ENCODE measurements around the gene ANKRD63.

The ANKRD63 gene

DNA sequence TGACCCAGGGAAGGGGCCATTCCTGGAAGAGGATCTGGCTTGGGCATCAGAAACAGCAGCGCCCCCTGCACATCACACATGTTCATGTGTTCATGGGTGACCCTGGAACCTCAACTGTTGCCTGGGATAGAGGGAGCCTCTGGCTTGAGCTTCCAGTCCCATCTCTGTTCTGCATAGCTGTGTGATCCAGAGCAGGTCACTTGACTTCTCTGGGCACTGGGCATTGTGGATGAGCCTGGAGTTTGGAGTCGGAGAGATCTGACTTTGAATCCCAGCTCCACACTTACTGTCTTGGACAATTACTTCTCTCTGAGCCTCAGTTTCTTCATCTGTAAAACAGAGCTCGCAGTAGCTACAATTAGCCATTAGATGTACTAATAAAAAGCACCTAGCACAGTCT, 28.4 kb downstream of the ANKRD63 start:
- no peak for DNase-seq

DNA sequence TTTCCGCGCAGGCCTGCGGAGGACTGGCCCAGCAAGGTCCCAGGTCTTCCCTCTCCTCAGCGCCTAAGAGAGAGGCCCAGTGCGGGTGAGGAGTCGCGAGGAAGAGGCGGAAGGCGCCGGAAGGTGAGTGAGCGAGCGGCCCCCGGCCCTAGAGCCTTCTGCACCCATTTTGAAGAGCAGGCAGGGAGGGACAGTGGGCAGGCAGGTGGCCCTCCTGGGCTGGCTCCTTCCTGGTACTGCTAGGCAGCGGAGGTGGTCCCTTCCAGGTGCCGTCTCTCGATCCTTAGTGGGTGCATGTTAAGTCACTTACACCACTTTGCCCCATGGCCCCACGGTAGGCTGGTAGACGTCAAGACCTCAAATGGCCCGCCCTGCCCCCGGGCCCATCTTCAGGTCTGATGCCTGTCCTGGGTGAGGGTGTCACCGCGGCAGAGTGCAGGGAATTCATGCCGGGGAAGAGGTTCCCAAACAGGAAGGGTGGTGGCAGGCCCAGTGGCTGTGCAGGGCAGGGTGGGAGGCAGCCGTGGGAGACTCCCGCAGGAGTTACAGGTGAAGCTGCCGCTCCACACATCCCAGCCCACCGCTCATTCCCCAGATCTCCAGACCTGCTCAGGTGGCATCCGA, 29.6 kb downstream of the ANKRD63 start:
- no peak for DNase-seq

DNA sequence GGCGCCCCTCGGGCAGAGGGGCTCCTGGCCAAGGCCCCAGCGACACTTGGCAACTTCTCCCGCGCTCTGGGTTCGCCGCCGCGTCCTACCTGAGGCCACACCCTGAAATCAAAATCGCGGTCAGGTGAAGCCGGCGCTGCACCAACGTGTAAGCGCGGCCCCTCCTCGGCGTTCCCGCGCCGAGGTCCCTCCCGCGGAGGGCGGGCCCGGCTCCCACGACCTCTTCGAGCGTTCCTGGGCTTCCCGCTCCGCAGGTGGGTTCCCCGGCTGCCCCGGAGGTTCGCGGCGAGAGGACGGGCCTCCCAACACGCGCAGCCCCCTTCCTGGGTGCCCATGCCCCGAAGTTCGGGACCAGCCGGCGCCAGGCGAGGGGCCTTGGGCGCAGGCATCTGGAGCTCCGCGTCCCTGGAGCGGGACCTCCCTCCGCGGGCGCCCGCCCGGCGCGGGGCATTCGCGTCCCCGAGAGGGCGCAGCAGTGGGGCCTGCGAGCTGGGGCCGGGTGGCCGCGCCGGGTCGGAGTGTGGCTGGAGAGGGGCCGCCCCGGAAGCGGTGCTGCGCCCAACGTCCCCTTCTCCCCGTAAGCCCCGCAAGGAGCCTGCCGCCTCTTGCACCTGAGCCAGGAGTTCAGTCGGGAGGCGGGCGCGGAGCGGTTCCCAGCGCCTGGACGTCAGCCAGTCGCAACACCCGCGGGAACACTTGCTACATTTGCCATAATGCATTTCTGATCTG, 30.3 kb downstream of the ANKRD63 start:
- no peak for DNase-seq

DNA sequence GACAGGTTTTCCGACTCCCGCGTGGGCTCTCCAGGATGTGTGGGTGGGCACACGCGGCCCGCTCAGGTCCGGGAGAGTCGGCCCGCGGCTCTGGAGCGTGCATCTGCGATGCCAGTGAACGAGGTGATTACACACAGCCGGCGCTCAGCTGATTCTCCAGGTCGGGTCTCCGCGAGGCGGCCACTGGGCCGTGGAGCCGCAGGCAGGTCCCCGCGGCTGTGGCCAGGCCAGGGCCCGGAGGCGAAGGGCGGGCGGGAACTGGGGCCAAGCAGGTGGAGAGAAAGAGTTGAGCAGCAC, 30.8 kb downstream of the ANKRD63 start:
- no peak for DNase-seq

DNA sequence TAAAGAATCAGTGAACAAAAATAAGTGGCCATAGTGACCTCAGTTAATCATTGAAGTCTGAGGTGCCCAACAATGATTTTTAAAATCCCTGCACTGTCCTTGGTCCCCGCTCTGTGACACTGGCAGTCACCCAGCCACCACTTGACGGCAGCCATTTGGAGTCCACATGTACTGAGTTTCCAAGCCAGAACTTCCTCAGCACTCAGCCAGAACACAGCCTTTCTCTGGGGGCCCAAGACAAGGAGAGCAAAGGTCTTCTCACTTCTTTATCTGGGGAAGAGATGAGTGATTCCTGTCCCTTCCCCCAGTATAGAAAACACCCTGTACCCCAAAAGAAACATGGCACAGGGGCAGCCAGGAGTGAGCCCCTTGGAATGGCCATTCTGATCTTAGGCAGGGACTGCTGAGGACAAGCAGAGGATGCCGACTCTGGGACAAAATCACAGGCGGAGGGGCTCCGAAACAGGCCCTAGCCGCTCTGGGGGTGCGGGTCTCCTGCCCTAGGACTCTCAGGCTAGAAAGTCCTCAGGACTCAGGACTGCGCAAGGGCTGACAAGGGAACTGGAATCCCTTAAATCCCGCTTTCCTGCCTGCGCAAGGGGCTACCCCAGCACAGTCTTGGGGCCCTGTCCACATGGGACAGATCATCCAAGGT, 31.3 kb downstream of the ANKRD63 start:
- DNase-seq, result no peak

DNA sequence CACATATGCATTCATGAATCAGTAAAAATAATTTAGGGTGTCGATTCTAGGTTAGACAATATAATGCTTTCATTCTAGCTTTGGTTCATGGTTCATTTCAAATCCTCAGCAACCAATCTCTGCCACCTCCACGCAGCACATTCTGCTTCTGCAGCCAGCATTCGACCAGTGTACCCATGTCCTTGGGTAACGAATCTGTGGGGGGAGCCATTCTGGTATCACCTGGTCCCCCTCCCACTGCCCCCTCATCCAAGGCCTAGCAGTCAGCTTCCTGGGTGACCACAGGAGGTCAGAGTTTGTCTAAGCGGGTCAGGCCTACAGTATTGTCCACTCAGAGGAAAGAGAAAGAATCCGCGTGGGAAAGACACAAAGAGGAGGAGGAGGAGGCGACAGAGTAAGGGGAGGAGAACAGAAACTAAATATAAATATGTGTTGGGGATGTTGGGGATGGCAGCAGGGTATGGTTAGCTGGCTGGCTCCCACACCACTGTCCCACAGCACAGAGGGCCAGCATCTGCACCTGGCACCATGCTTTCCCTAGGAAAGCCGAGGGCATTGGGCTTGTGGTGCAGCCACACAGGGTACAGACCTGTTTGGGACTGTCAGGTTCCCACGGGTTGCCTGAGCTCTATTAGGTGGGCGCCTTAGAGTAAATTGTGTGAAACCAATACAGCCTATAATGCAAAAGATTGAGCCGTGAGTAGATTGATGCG, 31.9 kb downstream of the ANKRD63 start:
- no peak for DNase-seq

DNA sequence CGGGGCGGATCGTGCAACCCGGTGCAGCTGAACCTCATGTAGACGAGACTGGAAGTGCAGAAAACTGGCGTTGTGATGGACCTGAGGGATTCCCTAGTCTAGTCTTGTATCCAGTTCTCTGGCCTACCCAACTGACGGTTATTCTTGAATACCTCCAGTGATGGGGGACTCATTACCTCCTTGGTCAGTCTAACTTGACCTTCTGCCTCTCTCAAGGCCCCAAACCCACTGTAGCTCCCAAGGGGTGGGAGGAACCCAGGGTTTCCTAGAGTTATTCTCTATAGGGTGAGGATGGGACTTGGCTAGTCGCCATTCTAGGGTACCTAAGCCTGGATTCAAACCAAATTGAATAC, 32.6 kb downstream of the ANKRD63 start:
- no peak for DNase-seq

DNA sequence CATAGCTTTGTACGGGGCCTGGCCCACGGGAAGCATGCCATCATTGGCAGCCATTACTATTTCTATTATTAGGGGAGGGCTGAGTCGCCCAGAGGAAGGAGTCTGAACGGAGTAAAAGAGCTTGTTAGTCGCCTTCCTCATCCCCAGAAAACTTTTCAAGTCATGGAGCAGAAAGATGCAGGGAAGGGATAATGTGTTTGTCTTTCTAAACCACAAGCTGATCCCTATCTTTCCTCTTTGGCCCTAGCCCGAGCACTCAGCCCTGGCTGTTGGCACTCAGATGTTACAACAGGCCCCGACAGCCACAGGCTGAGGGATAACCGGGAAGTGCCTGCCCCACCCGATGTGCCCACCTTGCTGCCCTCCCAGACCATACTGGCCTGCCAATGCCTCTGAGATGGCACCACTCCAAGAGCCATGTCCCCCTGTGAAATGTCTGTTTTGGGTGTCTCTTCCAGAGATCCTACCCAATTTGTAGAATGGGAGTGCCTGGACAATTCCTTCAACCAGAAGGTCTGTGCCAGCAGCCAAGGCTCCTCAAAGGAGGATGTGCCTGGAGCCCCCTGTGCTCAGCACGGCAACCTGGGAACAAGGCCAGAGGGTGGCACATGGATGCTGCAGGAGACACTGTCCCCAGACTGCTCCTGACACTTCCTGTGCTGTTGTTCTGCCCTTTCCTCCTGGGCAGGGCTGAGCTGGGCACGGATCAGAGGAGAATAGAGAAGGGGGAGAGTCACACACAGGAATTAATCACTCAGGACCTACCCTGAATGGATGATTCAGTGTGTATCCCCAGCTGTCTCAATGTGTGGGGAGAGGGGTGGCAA, 33.2 kb downstream of the ANKRD63 start:
- DNase-seq, result no peak

DNA sequence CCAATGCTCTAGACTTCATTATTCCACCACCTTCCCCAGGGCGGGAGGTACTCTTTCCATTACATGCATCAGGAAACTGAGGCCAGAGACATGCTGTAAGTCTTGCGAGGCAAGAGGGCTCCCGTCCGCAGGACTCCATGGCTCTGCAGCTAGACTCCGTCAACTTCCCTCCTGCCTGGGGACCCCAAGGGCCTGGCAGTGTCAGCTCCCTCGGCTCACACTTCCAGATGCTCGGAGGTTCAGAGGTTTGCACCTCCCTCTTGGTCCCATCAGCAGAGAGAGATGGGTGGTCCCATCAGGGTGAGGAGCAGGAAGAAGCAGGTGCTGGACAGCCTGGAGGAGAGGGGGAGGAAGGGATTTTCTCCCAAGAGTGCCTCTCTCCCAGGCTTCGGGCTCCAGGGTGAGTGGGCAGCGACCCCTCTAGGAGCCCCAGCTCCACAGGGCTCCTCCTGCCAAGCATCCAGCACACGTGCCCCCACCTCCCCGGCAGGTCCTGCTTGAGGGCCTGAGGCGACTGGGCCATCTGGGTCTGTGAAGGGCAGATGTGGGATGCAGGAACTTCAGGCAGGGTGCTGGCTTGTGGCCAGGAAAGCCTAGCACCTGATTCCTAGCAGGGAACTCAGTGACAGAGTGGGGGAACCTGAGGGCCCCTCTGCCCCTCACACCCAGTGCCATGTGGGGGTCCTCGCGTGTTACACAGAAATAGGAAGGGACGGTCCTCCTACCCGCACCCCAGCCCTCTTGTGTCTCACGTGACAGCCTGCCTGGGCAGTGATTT, 34.7 kb downstream of the ANKRD63 start:
- peak; percentile 40 for DNase-seq

DNA sequence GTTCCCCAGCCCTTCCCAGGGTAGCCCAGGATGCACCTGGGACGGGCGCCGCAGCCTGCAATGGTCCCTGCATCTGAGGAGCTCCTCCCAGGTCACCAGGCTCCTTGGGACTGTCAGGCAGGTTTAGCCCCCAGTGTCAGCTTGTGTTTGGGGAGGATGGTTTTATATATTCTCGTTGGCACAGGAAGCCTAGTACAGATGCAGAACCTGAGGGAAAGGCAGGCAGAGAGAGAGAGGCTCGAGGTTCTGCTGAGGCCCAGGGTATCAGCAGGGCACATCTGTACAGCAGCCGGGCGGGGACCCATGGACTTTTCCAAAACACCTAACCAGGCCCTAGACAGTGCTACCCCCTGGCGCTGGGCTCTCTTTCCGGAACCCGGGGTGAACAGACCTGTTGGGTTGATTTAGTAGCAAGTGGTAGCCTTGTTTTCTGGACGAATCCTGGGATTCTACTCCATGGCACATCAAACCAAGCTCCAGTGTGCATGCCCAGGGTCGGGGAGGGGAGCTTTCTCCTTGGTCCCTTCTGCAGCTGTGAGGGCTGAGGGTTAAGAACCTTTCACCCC, 35.4 kb downstream of the ANKRD63 start:
- no peak for DNase-seq

DNA sequence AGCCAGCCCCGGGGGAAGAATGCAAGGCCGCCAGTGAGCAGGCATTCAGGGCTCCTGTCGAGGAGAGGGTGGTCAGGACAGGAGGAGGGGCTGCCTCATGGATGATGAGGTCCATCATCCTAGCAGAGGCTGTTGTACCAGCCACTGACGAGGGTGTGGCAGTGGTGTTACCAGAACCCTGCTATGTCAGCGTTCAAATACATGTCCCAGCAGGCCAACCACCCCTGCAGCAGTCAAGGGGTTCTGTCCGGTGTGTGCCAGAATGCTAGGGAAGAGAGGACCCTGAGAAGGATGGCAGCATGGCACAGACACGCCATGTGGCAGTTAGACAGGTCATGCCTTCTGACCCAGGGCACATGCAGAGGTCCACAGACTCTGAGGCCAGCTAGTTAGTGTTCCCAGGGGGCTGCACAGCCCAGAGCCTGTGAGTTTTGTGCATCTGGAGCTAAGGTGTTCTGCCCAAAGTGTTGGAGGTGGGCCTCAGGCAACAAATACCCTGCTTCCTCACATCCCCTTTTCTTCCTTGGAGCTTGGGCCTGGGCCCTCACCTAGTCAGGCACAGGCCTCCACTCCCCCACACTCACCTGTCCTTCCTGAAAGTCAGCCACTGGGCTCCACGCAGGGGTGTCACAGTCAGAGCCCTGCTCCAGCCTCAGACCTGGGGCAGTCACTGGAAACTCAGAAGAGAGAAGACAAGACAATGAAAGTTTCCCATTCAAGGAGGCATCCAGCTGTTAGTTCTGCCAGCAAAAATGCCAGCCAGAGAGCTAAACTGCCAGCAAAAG, 36.2 kb downstream of the ANKRD63 start:
- DNase-seq, result no peak

DNA sequence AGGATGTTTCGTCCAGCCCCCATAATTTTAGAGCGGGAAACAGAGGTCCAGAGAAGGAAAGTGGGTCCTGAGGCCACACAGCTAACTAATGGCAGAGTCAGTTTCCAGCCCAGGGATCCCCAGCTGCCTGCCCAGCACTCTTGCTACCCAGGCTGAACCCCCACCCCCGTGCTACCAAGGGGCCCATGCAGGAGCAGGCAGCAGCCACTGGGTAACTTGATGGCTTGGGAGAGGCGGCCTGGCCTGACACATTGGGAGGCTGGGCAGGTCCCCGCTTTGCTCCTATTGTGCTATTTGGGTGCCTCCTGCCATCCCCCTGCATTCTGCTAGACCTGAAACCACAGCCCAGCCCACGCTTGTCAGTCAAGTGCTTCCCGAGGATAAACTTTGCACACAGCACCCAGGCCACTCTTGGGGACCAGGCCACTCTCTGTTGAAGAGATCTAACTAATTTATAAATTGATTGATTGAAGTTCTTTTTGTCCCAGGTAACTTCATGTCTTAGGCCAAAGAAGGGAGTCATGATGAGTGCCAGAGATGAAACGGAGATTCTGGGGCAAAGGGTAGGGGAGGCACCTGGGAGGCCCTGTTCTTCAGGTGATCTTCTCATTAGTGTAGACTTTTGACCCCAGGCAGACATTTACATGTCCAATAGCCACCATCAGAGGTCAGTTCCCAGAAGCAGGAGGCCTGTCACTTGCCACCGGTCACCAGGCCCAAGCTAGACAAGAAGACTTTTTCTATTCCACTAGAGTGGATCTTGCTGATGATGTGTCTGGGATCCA, 37.0 kb downstream of the ANKRD63 start:
- DNase-seq, result no peak

DNA sequence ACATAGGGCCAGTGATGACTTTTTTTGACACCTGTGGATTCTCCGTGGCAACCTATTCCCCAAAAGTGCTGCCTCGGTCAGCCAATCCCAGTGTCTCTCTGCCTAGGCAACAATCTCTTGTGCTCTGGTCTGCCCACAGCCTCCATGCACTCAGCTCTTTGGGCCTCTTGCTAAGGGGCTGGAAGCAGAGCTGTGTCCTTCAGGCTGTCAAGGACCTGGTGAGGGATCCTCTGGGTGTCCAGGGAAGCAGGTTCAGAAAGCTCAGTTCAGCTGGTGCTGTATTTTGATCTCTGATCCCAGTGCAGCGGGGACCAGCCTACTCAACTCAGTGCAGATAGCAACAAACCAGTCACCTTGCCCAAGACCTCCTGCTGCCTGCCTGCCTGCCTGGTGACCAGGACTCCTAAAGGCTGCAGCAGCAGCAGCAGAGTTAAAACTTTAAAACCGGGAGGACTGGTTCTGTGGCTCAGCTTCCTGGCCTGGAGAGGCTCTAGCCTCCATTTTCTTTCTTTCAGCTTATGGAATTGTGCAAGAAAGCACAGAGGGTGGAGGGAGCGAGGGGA, 37.8 kb downstream of the ANKRD63 start:
- DNase-seq, result no peak

DNA sequence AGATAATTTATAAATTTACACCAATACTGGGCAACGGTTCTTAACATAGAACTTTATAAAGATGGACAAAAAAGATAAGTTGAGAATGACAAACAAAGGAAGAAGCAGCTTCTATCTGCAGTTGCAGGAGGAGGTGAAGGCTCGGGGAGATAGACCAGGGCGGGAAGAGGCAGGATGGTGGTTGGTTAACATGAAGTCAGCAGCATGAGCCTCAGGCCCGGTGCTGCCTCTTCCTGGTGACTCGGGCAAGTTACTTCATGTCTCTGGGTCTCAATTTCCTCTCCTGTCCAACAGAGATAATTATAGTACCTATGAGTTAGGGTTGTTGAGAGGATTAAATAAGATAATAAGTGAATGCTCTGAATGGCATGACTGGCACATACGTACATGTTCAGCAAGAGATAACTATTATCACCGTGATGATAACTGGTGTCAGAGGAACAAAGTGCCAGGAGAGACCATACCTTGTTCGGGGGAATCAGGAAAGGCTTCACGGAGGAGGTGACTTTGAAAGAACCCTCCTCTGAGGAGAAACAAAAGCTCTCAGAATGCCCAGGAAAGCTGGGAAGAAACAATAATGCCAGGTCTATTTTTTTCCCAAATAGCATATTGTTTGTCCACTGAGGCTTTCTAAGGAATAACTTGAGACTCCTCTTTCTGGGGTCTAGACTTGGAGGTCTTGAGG, 39.6 kb downstream of the ANKRD63 start:
- no peak for DNase-seq

DNA sequence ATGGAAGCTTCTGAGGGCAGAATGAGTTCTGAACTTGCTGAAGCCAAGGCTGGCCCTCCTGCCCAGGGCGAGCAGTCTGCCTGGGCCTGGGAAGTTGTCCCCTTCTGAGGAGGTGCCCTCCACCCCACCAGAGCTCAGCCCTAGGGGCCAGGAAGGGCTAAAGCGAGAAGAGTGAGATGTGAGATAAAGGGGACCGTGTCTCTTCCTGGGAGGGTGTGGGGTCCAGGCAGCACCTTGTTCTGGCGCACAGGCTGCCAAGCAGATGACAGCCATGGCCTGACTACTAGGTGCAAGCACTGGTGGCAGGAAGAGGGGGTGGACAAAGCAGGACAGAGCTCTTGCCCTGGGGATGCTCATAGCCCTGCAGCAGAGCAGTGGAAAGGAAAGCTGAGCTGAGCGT, 40.3 kb downstream of the ANKRD63 start:
- DNase-seq, result no peak

DNA sequence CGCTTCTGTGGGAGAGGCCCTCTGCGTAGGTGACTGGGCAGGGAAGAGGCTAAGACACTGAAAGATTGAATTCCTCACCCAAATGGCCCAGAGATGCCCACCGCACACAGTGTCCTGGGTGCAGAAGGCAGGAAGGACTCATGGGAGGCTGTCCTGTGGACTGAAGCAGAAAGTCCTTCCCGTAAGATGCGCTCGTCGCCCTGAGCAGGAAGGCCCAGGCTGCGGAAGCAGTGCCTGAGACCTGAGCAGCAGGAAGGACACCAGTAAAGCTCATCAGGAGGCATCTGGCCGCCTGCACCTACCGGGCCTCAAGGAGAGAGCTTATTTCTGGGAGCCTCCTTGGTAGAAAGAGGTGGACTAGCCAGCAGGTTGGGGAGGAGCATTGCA, 40.7 kb downstream of the ANKRD63 start:
- no peak for DNase-seq

DNA sequence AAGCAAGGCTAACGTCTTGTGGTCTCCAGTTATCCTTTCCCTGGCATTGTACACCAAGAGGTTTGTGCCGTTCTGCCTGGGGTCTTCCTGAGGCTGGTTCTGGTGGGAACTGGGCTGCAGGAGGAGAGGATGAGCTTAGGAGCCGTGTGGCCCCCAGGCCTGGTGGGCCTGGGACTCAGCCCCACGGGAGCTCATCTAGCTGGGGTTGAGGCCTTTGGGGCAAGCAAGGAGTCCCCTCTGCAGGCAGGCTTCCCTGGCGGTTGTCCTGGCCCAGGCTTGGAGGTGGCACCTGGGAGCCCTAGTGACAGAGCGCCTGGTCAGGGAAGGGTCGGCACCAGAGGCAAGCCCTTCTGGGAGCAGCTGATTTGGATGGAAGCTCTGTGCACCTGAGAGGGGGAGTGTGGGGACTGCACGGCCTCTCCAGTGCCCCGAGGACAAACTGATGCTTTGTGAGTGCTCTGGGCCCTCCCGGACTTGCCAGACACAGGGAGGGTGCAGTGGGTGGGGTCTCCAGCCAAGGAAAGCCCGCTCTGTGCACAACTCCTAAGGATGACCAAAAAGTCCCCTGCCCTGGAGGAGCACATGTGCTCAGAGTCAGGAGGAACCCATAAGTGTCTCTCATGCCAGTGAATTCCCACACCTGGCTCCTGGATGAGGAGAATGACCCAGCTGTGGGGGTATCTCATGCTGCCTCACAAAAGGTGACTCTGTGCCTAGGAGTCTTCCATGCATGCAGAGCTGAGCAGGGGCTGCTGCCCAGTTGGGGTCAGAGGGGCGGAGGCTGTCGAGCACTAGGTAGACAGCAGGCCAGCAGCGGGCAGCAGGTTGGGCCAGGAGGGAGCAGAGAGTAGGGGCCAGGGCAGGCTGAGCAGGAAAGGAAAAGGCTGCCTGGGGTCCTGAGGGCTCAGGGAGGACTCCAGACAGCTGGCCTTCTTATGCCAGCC, 41.3 kb downstream of the ANKRD63 start:
- no peak for DNase-seq

DNA sequence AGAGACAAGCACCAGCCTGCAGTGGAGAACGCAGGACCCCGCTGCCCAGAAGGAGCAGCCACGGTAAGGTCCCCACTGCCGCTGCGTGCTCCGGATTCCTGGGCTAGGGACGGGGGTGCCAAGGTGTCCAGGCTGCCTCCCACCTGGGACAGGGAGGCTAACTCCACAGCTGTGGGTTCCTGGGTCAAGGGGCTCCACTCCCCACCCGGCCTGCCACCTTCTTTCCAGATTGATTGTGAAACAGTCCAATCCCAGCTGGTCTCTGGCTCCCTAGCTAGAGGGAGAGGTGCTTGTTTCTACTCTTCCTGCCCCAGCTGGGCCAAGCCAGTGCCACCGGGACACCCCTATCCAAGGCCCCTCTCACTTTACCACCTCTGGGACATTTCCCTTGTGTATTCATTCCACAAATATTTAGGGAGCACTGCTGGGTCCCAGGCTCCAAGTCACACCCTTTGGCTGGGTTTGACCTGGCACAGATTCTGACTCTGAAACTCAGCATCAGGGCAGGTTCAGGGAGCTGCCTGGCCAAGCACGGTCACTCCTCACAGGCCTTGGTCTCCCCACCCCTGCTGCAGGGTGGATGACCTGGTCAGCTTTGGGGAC, 42.1 kb downstream of the ANKRD63 start:
- DNase-seq, result no peak

Measured in NCI-H82 (cell line).